GM21367 (cell line): ENCODE measurements around the gene NDUFS8.

Source experiments
- ATAC-seq: cut with Tn5 transposase; IDR thresholded peaks from one replicate; pipeline ENCODE4 v1.9.1; 2021; ENCODE audit not compliant: unreplicated experiment

NDUFS8 gene

DNA sequence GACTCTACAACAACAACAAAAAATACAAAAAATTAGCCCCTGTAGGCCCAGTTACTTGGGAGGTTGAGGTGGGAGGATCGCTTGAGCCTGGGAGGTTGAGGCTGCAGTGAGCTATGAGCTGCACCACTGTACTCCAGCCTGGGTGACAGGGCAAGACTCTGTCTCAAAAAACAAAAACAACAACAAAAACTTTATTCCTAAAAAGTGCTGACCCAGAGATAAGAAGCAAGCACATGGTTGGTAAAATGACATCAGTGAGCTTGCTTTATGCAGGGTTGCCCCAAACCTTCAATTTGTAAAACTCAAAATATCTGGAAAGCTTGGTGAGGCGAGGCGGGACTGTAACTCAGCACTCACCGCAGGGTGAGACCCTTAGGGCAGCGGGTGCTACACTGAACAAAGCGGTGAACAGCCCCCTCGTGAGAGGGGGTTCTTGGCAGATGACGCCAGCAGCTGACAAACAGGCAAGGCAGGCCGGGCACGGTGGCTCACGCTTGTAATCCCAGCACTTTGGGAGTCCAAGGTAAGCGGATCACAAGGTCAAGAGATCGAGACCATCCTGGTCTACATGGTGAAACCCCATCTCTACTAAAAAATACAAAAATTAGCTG, 4.9 kb downstream of the NDUFS8 start:
- no peak for ATAC-seq

DNA sequence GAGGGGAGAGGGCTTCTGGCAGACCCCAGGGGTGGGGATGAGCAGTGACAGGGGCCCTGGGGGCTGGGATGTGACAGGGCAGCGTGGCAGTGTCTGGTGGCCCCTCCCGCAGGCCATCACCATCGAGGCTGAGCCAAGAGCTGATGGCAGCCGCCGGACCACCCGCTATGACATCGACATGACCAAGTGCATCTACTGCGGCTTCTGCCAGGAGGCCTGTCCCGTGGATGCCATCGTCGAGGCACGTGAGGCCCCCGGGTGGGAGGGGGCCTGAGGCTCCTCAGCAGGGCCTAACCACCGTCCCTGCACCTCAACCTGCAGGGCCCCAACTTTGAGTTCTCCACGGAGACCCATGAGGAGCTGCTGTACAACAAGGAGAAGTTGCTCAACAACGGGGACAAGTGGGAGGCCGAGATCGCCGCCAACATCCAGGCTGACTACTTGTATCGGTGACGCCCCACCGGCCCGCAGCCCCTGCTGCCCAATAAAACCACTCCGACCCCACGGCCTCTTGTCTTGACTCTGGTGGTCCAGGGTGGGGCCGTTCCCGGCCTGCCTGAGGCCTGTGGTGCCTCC, 5.7 kb downstream of the NDUFS8 start:
- no peak for ATAC-seq

DNA sequence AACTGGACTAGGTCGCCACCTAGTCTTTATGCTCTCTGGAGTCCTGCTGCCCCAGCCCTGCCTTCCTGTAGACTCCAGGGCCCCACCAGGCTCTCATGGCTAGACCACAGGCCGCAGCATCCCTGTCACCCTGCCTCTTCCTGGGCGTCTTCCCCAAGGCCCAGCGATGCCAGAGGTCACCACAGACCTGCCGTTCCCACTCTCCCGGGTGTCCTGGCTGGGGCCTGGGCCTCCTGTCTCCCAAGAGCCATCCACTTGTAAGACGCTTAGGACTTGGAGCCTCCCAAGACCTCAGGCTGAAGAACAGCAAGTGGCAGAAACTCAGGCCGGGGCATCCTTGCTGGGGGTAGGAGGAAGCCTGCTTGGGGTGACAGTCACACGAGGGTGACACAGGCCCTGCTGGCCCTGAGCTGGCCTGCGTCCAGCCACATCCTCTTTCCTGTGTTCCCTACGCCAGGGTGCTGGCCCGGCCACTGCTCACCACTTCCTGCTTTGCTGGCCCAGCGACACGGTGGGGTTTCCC, 6.3 kb downstream of the NDUFS8 start:
- ATAC-seq: no peak

DNA sequence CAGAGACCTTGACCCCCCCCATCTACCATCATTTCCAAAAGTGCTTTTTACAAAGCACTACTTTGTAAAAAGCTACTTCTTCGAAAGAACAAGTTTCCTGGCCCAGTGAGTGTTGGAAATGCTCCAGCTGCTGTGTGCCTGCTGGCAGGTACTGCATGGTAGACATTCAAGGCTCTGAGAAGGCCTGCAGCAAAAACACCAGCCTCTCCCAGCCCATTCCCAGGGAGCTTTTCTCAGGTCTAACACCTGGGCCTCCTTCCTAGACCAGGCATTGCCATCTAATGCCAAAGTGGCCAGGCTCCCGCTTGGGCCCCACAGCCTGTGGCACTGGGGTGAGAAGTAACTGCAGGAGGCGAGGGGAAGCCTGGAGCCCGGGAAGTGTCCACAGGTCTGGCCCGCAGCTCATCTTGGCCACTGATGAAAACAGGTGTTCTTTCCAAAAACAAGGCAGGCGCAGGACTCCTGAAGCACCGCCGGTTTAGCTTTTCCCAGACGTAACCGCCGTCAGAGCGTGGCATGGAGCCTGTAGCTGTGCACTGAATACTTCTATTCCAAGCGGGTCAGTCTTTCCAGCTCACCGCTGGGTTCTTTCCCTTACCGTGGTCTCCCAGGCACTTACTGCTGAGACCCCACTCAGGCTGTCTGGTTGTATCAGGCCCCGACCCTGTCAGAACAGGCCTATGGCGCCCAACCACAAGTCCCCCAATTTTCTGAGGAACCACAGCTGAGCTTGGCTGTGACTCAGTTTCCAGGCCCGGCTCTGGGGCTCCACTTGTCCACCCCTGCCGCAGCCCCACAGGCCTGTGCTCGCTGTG, 7.1 kb downstream of the NDUFS8 start:
- no peak for ATAC-seq

DNA sequence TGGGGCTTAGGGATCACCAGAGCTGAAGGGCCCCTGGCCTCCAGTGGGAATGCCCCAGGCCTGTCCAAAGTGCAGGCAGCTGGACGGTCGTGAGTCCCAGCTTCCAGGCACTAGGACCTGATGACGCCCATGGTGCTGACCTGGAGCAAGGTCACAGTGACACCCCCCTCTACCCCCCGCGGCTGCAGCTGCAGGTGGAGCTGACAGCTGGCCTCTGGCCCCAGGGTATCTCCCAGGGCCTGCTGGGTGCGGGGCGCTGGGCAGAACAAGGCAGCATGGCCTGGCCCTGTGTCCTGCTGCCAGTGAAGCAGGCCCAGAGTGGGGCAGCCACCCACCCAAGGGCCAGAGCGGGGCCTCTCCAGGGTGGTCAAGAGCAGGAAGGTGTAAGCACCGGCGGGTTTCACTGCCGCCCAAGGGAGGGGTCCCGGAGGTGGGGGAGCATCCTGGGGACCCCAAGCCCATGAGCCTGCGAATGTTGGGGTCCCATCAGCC, 7.8 kb downstream of the NDUFS8 start:
- ATAC-seq: no peak

DNA sequence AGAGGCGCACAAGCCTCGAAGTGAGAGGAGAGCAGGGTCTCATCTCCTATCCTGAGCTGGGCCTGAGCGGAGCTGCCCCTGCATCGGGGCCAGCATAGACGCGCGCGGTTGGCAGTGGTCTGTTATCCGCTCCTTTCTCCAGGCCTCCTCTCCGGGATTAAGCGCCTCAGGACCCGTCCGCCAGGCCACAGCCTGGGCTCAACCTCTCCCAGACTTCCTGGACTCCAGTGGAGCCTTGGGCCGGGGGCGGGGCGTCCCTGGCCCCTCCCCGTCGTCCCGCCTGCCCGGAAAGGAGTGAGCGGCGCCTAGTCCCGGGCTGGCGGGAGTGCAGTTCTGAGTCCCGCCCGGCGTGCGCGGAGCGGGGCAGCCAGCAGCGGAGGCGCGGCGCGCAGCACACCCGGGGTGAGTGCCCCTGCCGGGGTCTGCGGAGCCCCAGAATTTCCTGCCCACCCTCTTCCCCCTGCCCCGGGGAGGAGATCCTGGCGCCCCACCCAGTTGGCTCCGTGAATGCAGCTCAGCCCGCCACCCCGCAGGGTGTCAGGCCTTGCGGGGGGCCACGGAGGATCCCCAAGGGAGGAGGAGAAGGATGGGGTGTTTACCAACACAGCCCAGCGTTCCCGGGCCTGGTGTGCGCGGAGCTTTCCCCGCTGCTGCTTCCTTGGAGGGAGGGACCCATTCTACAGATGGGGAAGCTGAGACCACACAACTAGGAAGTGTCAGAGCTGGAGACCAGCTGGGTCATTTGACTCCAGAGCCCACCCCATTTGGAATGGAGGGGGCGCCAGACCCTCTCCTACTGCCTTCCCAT, 8.4 kb downstream of the NDUFS8 start, which contains the start of gene TCIRG1:
TSS of gene TCIRG1 (plus strand) at position 308 of the 808 bp plus-strand sequence. CDS start 2,247 bp downstream, outside the sequence.
- no peak for ATAC-seq

DNA sequence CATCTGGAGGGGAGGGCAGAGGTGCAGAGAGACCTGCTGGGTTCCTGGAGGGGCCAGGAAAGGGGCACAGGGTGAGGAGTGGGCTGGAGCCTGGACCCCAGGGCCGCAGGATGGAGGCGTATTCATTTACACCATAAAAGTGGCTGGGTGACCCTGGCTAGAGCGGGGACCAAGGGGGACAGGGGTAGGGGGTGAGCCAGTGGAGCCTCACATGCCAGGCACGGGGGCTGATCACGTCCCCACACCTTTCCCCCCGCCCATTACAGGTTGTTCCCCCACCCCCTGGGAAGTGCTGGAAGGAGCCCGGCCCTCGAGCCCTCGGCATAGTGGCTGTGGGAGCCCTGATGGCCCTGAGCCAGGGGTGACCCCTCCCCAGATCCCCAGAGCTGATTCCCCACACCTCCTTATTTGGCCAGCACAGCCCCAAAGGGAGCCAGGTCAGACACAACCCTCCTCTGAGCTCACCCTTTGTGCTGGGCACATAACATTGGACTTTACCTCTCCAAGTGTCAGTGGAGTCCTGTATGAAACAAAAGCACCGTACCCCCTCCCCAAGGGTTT, 9.1 kb downstream of the NDUFS8 start:
- ATAC-seq: no peak

DNA sequence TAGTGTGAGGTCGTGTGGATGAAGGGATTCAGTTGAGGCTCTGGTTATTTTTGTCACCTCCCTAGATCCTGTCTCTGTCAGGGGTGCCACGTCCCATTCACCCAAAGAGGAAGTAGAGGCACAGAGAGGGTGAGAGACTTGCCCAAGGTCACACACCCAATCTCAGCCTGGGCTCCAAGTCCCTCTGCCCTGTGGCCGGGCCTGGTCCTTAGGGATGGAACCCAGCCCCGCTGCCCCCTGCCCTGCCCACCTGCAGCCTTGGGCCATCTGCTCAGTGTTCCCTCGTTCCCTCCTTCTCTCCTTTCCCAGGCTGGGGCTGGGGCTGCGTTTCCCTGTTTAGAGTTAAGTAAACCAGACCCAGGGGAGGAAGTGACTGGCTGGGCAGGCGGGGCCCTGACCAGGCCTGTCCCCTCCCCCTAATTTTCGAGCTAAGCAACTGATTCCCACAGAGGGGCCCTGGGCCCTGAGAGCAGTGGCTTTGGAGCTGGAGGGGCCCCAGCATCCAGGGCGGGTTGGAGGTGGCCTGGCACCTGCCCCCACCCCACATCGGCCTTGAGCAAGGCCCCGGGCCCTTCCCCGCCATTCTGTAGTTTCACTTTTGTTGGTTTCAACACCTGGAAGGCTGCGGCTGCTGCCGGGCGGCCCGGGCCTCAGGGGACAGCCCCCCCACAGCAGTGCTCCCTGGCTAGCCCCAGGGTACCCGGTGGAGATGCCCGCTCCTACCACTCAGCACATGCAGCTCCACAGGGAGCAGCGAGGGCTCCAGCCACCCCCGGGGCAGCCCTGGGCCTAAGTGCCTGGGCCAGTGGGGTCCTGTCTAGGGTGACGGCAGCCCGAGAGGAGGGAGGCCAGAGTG, 9.8 kb downstream of the NDUFS8 start:
- peak; percentile 39 for ATAC-seq

DNA sequence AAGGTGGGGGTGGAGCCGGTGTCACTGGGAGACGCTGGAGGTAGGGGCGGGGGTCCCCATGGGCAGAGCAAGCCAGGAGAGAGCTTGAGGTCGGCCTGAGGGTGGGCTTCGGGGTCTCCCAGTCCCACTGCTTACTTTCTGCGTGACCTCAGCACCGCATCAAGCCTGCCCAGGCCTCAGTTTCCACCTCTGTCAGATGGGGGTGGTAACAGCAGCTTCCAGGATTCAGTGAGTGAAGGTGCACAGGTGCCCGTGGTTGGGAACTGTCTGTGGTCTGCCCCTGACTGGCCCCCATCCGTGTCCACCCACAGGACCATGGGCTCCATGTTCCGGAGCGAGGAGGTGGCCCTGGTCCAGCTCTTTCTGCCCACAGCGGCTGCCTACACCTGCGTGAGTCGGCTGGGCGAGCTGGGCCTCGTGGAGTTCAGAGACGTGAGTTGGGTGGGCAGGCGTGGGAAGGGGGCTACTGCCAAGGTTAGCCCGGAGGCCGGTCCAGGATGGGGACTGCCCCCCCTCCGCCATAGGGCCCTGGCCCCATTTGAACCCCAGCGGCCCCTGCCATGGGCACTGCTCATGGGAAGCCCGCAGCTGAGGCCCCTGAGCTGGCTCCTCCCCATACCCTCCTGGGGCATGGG, 10.6 kb downstream of the NDUFS8 start:
- ATAC-seq: no peak

DNA sequence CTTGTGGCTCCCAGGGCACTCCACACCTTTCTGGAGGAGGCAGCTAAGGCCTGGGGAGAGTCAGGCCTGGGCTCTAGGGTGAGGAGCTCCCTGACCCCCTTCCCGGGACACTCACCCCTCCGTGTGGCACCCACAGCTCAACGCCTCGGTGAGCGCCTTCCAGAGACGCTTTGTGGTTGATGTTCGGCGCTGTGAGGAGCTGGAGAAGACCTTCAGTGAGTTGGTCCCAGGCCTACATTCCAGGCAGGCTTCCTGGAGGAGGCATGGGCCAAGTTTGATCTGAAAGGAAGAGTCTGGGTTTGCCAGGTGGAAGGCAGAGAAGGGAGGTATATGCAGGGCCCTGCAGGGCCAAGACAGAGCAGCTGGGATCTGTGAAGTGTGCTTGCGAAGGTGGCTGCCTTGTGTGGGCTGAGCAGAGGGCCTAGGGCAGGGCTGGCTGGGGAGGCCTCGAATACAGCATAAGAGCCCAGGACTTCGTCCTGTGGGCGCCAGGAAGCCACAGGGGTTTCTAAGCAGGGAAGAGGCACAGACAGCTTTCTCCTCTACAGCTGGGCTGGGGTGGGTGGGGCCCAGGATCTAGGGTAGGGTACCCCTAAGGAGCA, 11.2 kb downstream of the NDUFS8 start:
- ATAC-seq: no peak

DNA sequence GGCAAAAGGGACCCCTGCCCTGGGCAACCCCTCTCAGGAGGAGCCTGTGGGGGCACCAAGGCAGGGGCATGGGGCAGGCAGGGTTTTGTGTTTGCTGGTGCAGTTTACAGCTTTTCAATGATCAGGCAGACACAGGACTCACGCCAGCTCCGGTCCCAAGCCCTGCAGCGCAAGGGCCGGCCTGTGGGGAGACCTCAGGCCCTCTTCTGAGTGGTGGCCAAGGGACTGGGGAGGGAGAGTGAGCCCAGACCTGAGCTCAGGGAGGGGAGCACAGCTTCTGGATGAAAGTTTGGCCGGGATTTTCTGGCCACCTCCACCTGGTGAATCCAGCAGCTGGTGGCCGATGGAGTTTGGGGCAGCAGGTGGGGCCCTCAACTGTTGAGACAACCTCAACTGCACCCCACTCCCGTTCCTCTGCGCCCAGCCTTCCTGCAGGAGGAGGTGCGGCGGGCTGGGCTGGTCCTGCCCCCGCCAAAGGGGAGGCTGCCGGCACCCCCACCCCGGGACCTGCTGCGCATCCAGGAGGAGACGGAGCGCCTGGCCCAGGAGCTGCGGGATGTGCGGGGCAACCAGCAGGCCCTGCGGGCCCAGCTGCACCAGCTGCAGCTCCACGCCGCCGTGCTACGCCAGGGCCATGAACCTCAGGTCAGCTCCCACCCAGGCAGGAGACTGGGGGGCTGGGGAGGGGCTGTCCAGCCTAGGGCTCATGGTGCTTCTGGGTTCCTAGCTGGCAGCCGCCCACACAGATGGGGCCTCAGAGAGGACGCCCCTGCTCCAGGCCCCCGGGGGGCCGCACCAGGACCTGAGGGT, 11.9 kb downstream of the NDUFS8 start:
- ATAC-seq: no peak

DNA sequence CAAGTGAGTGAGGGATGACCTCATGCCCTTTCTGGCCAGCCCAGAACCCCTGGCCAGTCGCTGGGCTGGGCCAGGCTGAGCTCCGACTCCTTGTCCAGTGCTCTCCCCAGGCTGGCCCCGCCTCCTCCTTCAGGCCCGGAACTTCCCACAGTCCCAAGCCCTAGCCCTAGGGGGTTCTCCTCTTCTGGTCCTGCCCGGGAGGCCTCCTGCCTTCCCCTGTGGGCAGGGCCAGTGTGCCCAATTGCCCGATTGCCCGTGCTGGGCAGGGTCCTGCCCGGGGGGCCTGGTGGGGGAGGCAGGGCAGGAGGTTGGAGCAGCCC, 12.5 kb downstream of the NDUFS8 start:
- ATAC-seq: no peak

DNA sequence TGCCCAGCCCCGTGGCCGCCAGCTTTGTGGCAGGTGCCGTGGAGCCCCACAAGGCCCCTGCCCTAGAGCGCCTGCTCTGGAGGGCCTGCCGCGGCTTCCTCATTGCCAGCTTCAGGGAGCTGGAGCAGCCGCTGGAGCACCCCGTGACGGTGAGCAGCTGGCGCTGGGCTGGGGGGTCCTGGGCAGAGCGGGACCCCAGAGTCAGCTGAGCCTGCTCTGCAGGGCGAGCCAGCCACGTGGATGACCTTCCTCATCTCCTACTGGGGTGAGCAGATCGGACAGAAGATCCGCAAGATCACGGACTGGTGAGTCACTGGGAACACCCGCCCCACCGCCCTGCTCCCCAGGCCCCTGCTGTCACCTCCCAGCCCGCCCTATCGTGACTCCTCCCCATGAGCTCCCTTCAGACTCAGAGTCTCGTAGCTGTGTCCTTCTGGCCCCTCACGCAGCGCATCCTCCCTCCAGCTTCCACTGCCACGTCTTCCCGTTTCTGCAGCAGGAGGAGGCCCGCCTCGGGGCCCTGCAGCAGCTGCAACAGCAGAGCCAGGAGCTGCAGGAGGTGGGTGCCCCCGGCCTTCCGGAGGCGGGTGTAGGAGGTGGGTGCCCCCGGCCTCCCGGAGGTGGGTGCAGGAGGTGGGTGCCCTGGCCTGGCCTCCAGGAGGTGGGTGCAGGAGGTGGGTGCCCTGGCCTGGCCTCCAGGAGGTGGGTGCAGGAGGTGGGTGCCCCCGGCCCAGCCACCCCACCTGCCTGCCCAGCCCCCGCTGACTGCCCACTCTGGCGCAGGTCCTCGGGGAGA, 13.1 kb downstream of the NDUFS8 start:
- no peak for ATAC-seq

DNA sequence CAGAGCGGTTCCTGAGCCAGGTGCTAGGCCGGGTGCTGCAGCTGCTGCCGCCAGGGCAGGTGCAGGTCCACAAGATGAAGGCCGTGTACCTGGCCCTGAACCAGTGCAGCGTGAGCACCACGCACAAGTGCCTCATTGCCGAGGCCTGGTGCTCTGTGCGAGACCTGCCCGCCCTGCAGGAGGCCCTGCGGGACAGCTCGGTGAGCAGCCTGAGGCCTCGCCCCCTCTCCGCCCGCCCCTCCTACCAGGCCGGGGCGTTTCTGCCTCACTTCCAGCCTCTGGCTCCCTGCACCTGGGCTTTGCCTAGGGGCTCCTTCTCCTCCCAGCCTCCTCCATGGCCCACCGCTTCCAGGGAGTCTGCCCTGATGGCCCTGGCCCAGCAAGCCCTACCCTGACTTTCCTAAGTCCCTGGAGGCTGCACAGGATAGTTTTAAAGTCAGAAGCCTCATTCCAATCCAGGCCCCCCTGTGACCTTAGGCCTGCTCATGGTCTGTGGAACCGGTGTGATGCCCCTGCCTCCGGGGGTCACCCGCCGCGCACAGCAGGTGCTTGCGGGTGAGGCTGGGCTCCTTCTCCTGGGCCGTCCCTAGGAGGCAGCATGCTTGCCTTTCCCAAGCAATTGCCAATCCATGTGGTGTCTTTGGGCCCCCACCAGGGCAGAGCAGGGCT, 13.8 kb downstream of the NDUFS8 start:
- ATAC-seq: no peak

DNA sequence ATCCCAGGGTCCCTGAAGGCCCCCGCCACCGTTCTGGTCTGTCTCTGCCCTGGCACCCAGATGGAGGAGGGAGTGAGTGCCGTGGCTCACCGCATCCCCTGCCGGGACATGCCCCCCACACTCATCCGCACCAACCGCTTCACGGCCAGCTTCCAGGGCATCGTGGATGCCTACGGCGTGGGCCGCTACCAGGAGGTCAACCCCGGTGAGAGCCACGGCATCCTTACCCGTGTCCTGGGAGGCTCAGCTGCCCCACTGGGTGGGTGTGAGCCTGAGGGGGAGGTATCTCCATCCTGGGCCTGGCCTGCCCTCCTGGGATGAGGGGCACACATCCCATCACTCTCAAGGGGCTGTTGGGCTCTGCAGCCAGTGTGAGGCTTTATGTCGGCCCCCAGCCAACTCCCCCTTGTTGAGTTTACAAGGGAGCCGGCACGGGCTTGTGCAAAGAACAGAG, 14.4 kb downstream of the NDUFS8 start:
- ATAC-seq: no peak

DNA sequence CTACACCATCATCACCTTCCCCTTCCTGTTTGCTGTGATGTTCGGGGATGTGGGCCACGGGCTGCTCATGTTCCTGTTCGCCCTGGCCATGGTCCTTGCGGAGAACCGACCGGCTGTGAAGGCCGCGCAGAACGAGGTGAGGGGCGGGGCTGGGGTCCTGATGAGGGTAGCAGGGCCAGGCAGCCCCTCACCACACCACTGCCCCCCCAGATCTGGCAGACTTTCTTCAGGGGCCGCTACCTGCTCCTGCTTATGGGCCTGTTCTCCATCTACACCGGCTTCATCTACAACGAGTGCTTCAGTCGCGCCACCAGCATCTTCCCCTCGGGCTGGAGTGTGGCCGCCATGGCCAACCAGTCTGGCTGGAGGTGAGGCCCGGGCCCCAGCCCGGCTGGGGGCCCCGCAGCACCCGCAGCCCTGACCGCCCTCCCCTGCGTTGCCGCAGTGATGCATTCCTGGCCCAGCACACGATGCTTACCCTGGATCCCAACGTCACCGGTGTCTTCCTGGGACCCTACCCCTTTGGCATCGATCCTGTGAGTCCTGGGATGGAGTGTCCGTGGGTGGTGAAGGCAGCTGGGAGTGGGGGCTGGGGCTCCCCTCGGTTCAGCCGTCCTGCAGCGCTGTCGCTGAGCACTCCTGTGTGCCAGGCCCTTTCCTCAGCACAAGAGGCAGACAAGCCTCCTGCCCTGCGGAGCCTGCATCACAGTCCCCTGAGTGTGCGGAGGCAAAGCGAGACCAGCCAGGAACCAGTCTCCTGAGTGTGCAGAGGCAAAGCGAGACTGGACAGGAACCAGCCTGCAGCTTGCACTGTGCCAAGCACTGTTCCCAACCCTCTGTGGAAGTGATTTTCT, 17.2 kb downstream of the NDUFS8 start:
- ATAC-seq: no peak
